A549 (cell line): ENCODE data around the gene TAF3.

Experiments
- CTCF ChIP-seq: fragments of >200 bp; sonication (Bioruptor Twin); formaldehyde crosslinking; IDR thresholded peaks from 3 replicates; pipeline ENCODE4 v1.5.1; 2016
- HEYL ChIP-seq: fragments of 250-450 bp; sonication (Bioruptor Pico); IDR thresholded peaks from 2 replicates; pipeline ENCODE4 v1.8.0; 2021; ENCODE audit warnings: mild to moderate bottlenecking, moderate library complexity
- JUN ChIP-seq, 2 experiments: fragments of >200 bp; sonication (Bioruptor Twin); formaldehyde crosslinking; IDR thresholded peaks; 2 replicates in 1 of 2; 3 replicates in 1 of 2; pipeline ENCODE4 v1.6.1; 2016 to 2017
- JUNB ChIP-seq: fragments of >200 bp; sonication (Bioruptor Twin); formaldehyde crosslinking; IDR thresholded peaks from 2 replicates; pipeline ENCODE4 v1.6.1; 2016
- MAX ChIP-seq: IDR thresholded peaks from 2 replicates; pipeline ENCODE4 v1.6.1; 2012
- PBX3 ChIP-seq: IDR thresholded peaks from 2 replicates; pipeline ENCODE4 v1.6.1; 2012
- POLR2A ChIP-seq: IDR thresholded peaks from 2 replicates; pipeline ENCODE4 v1.6.1; 2012; ENCODE audit warnings: mild to moderate bottlenecking, low read length
- POLR2AphosphoS2 ChIP-seq: conservative IDR thresholded peaks from 2 replicates; pipeline ENCODE4 v1.6.1; 2012; ENCODE audit warnings: low read length, improper control_type of control experiment, inconsistent platforms
- RCOR1 ChIP-seq: fragments of 150-350 bp; IDR thresholded peaks from 2 replicates; pipeline ENCODE4 v1.6.1; 2014; ENCODE audit warnings: antibody characterized with exemption, low read length, low read depth
- TP53 ChIP-seq: fragments of 250-450 bp; sonication (Bioruptor Pico); IDR thresholded peaks from 2 replicates; pipeline ENCODE4 v1.5.0; 2021; ENCODE audit warnings: mild to moderate bottlenecking, moderate library complexity
- USF2 ChIP-seq: fragments of 450-650 bp; IDR thresholded peaks from 2 replicates; pipeline ENCODE4 v1.6.1; 2014; ENCODE audit warnings: antibody characterized with exemption

GRCh38 chr10:7853226-7853842, 35.0 kb downstream of the TAF3 start:
- no peak for TF ChIP-seq MAX
- no peak for TF ChIP-seq POLR2A
- TF ChIP-seq PBX3 = no peak
- TF ChIP-seq TP53 (CRISPR knock-in tag) = no peak
- TF ChIP-seq CTCF = no peak
- TF ChIP-seq RCOR1 = no peak
- no peak for TF ChIP-seq JUN (IDR thresholded peaks at IDR 0.05)
- no peak for TF ChIP-seq USF2
- no peak for TF ChIP-seq POLR2AphosphoS2
- TF ChIP-seq HEYL (CRISPR knock-in tag) = no peak
- TF ChIP-seq JUNB = no peak
